ENCODE measurements around the gene ASCL3. TPM values are rescaled to one million over a fixed set of nuclear protein-coding genes. Genes with fewer than 3 reads are reported as not detected.

ASCL3 gene
- total RNA-seq, 1 experiment from 2014 or later: not detected

GRCh38 chr11:8964324-8965320 is 21.8 kb upstream of the ASCL3 start, which contains the start of gene TMEM9B:
TSS of gene TMEM9B (minus strand) at chr11:8964442. CDS start at chr11:8964313, 129 bp downstream.
- Mint-ChIP-seq H3K27ac (ENCODE audit: unreplicated experiment) (peak within 1 kb of the TSS; percentile 48), H3K27me3 (ENCODE audit: insufficient read depth, unreplicated experiment) (no peaks in the 10 kb centered on the region), H3K4me1 (ENCODE audit: low read depth, unreplicated experiment) (peaks cover 6% of the 10 kb centered on the region), H3K4me3 (ENCODE audit: unreplicated experiment) (peak within 1 kb of the TSS; percentile 84), H3K9me3 (ENCODE audit: unreplicated experiment) (no peaks in the 10 kb centered on the region), H3K36me3 (ENCODE audit: insufficient read depth, unreplicated experiment) (no peaks in the 10 kb centered on the region)
- Histone ChIP-seq H3K27me3 (replicated peaks; ENCODE audit: control insufficient read depth, insufficient read depth, low read length) (no peaks in the 10 kb centered on the region), H3K36me3 (ENCODE audit: control insufficient read depth, insufficient read depth, low read length) (no peaks in the 10 kb centered on the region), H3K4me1 (no peaks in the 10 kb centered on the region), H3K9me3 (no peaks in the 10 kb centered on the region), H3K4me3 (ENCODE audit: low read depth, low read length) (peak within 1 kb of the TSS; percentile 95)
- ChIA-PET CTCF (interaction anchor here (0.9 to 1.8 kb wide), 2 partner anchors 173 to 495 kb away, joined by 5 to 9 read pairs; no protein-coding TSS in a partner anchor), POLR2A (interaction anchor here (0.6 to 1.7 kb wide), 10 partner anchors 11 to 496 kb away, joined by 3 to 7 read pairs (median 4); partner anchors contain the start of genes AKIP1, NRIP3, RPL27A and TRIM66)
- intact Hi-C loops (cut with micrococcal nuclease; ENCODE audit: unreplicated experiment): loop anchor here (1.0 kb wide), 1 partner anchor 53 kb away; the partner anchor contains the start of gene AKIP1
- BruUV-seq (replicated peaks): TSS peak; percentile 59
- no peak for TF ChIP-seq CTCF (IDR thresholded peaks at IDR 0.05; ENCODE audit: insufficient read depth in 1 of 2, low read depth in 1 of 2, low read length in 1 of 2, severe bottlenecking in 1 of 2, unreplicated experiment in 1 of 2)
- peak; percentile 88 to 92 for DNase-seq

GRCh38 chr11:8963569-8964323 is 20.9 kb upstream of the ASCL3 start:
- Mint-ChIP-seq H3K27ac (ENCODE audit: unreplicated experiment) (peak overlapping the region; percentile 48), H3K4me3 (ENCODE audit: unreplicated experiment) (peak overlapping the region; percentile 84), H3K27me3 (ENCODE audit: insufficient read depth, unreplicated experiment) (no peaks in the 10 kb centered on the region), H3K9me3 (ENCODE audit: unreplicated experiment) (no peaks in the 10 kb centered on the region), H3K36me3 (ENCODE audit: insufficient read depth, unreplicated experiment) (no peaks in the 10 kb centered on the region), H3K4me1 (ENCODE audit: low read depth, unreplicated experiment) (peaks cover 6% of the 10 kb centered on the region)
- peak; percentile 85 for DNase-seq
- no peak for TF ChIP-seq CTCF (IDR thresholded peaks at IDR 0.05; ENCODE audit: insufficient read depth in 1 of 2, low read depth in 1 of 2, low read length in 1 of 2, severe bottlenecking in 1 of 2, unreplicated experiment in 1 of 2)
- ChIA-PET POLR2A (interaction anchor here (1.0 to 1.7 kb wide), 5 partner anchors 12 to 275 kb away, joined by 3 to 7 read pairs (median 4); partner anchors contain the start of gene AKIP1), CTCF (interaction anchor here (0.8 to 1.8 kb wide), 2 partner anchors 174 kb away, joined by 3 to 9 read pairs; no protein-coding TSS in a partner anchor)
- H3K4me3 ChIP-seq (ENCODE audit: low read depth, low read length): peak overlapping the region; percentile 95
- no peaks in the 10 kb centered on the region for H3K4me1 ChIP-seq
- no peaks in the 10 kb centered on the region for H3K9me3 ChIP-seq
- no peaks in the 10 kb centered on the region for H3K27me3 ChIP-seq (replicated peaks; ENCODE audit: control insufficient read depth, insufficient read depth, low read length)
- intact Hi-C loops (cut with micrococcal nuclease; ENCODE audit: unreplicated experiment): loop anchor here (1.0 kb wide), 1 partner anchor 52 kb away; the partner anchor contains the start of gene AKIP1
- BruUV-seq (replicated peaks): no TSS peak
- H3K36me3 ChIP-seq (ENCODE audit: control insufficient read depth, insufficient read depth, low read length): no peaks in the 10 kb centered on the region

- TF ChIP-seq CTCF (IDR thresholded peaks at IDR 0.05; ENCODE audit: insufficient read depth in 1 of 2, low read depth in 1 of 2, low read length in 1 of 2, severe bottlenecking in 1 of 2, unreplicated experiment in 1 of 2): no peak
- intact Hi-C loops (cut with micrococcal nuclease; ENCODE audit: unreplicated experiment): no loop called here
- no peak for DNase-seq
- BruUV-seq (replicated peaks): no TSS peak
- Mint-ChIP-seq H3K27me3 (ENCODE audit: insufficient read depth, unreplicated experiment) (no peaks in the 10 kb centered on the region), H3K9me3 (ENCODE audit: unreplicated experiment) (no peaks in the 10 kb centered on the region), H3K36me3 (ENCODE audit: insufficient read depth, unreplicated experiment) (no peaks in the 10 kb centered on the region), H3K4me1 (ENCODE audit: low read depth, unreplicated experiment) (peaks cover 6% of the 10 kb centered on the region), H3K4me3 (ENCODE audit: unreplicated experiment) (peak overlapping the region; percentile 84), H3K27ac (ENCODE audit: unreplicated experiment) (peak overlapping the region; percentile 48)
- Histone ChIP-seq H3K4me1 (no peaks in the 10 kb centered on the region), H3K27me3 (replicated peaks; ENCODE audit: control insufficient read depth, insufficient read depth, low read length) (no peaks in the 10 kb centered on the region), H3K4me3 (ENCODE audit: low read depth, low read length) (no peak overlapping the region), H3K36me3 (ENCODE audit: control insufficient read depth, insufficient read depth, low read length) (no peaks in the 10 kb centered on the region), H3K9me3 (no peaks in the 10 kb centered on the region)
- POLR2A ChIA-PET: no interaction called here
- CTCF ChIA-PET: interaction anchor here (0.8 kb wide), 1 partner anchor 175 kb away, joined by 3 read pairs; no protein-coding TSS in a partner anchor
Measured at GRCh38 chr11:8962841-8963240, 20.0 kb upstream of the ASCL3 start.
